ENCODE results near the gene ZNF827. TPM values are rescaled to one million over a fixed set of nuclear protein-coding genes. Genes with fewer than 3 reads are reported as not detected.

Gene ZNF827
- total RNA-seq, 1 experiment from 2014 or later, result 6.3 TPM

GRCh38 chr4:145785391-145786008 is 153.1 kb downstream of the ZNF827 start:
- Histone ChIP-seq H3K4me1 (ENCODE audit: control insufficient read depth, insufficient read depth, low read length) (no peaks in the 10 kb centered on the region), H3K27ac (ENCODE audit: low read length) (no peak overlapping the region), H3K9me3 (ENCODE audit: control insufficient read depth, insufficient read depth, low read depth, low read length) (no peaks in the 10 kb centered on the region), H3K36me3 (ENCODE audit: control insufficient read depth, insufficient read depth, low read length) (no peaks in the 10 kb centered on the region), H3K4me3 (ENCODE audit: low read depth in 2 of 2, low read length in 2 of 2) (no peak overlapping the region), H3K27me3 (ENCODE audit: control insufficient read depth, insufficient read depth, low read length) (no peaks in the 10 kb centered on the region)
- DNase-seq (ENCODE audit: low read depth, low spot score), result no peak
- in situ Hi-C loops (cut with HindIII; ENCODE audit: low pct_unique_long_range_greater_than_20kb, low sequenced_read_pairs), result no loop called here
- ATAC-seq, result no peak
- intact Hi-C loops (cut with micrococcal nuclease; ENCODE audit: unreplicated experiment), result no loop called here
- POLR2A ChIA-PET, result no interaction called here
- no peak for TF ChIP-seq POLR2AphosphoS5 (IDR thresholded peaks at IDR 0.05; ENCODE audit: low read depth, low read length)
- no peak for TF ChIP-seq REST (IDR thresholded peaks at IDR 0.05; ENCODE audit: insufficient read depth in 1 of 2, low read depth in 2 of 2, low read length in 1 of 2)
- TF ChIP-seq CTCF (IDR thresholded peaks at IDR 0.05), result no peak
- no peak for TF ChIP-seq SIN3A (IDR thresholded peaks at IDR 0.05; ENCODE audit: borderline replicate concordance, insufficient read depth, low read depth, low read length)
- TF ChIP-seq TCF7L2 (IDR thresholded peaks at IDR 0.05; ENCODE audit: low read depth, low read length), result no peak
- no TSS peak for BruUV-seq (replicated peaks)
- CTCF ChIA-PET, result no interaction called here

- Histone ChIP-seq H3K4me1 (ENCODE audit: control insufficient read depth, insufficient read depth, low read length) (no peaks in the 10 kb centered on the region), H3K27me3 (ENCODE audit: control insufficient read depth, insufficient read depth, low read length) (no peaks in the 10 kb centered on the region), H3K4me3 (ENCODE audit: low read depth in 2 of 2, low read length in 2 of 2) (no peak overlapping the region), H3K36me3 (ENCODE audit: control insufficient read depth, insufficient read depth, low read length) (no peaks in the 10 kb centered on the region), H3K9me3 (ENCODE audit: control insufficient read depth, insufficient read depth, low read depth, low read length) (no peaks in the 10 kb centered on the region), H3K27ac (ENCODE audit: low read length) (no peak overlapping the region)
- TF ChIP-seq CTCF (IDR thresholded peaks at IDR 0.05) (no peak), REST (IDR thresholded peaks at IDR 0.05; ENCODE audit: insufficient read depth in 1 of 2, low read depth in 2 of 2, low read length in 1 of 2) (no peak), POLR2AphosphoS5 (IDR thresholded peaks at IDR 0.05; ENCODE audit: low read depth, low read length) (no peak), SIN3A (IDR thresholded peaks at IDR 0.05; ENCODE audit: borderline replicate concordance, insufficient read depth, low read depth, low read length) (no peak), TCF7L2 (IDR thresholded peaks at IDR 0.05; ENCODE audit: low read depth, low read length) (no peak)
- in situ Hi-C loops (cut with HindIII; ENCODE audit: low pct_unique_long_range_greater_than_20kb, low sequenced_read_pairs) (no loop called here), intact Hi-C loops (cut with micrococcal nuclease; ENCODE audit: unreplicated experiment) (no loop called here)
- ChIA-PET CTCF (no interaction called here), POLR2A (no interaction called here)
- ATAC-seq (no peak), DNase-seq (ENCODE audit: low read depth, low spot score) (no peak)
- no TSS peak for BruUV-seq (replicated peaks)
Observed at GRCh38 chr4:145784036-145784435, 154.6 kb downstream of the ZNF827 start.
